ENCODE data around the gene CRK. TPM values are rescaled to one million over a fixed set of nuclear protein-coding genes. Genes with fewer than 3 reads are reported as not detected.

CRK gene
- total RNA-seq, 1 donor from 2014 or later = 83.5 TPM

GRCh38 chr17:1435326-1435725 is 20.7 kb downstream of the CRK start:
- no peak overlapping the region for H3K4me3 Mint-ChIP-seq (ENCODE audit: unreplicated experiment)
- H3K4me1 ChIP-seq (ENCODE audit: insufficient read depth, low read length) = peaks cover 16% of the 10 kb centered on the region
- H3K4me3 ChIP-seq (ENCODE audit: insufficient read depth, low read depth, low read length) = no peak overlapping the region
- no peaks in the 10 kb centered on the region for H3K27me3 Mint-ChIP-seq (ENCODE audit: low read depth, unreplicated experiment)
- DNase-seq (ENCODE audit: low read depth) (no peak), FAIRE-seq (no peak)
- H3K9me3 Mint-ChIP-seq (ENCODE audit: unreplicated experiment) = no peaks in the 10 kb centered on the region
- H3K36me3 ChIP-seq (ENCODE audit: insufficient read depth, low read length) = peaks cover 32% of the 10 kb centered on the region
- peaks cover 21% of the 10 kb centered on the region for H3K36me3 Mint-ChIP-seq (ENCODE audit: low read depth, unreplicated experiment)
- TF ChIP-seq EZH2 (IDR thresholded peaks at IDR 0.05; ENCODE audit: insufficient read depth, low read length) = no peak
- no peak for TF ChIP-seq CTCF (IDR thresholded peaks at IDR 0.05; ENCODE audit: insufficient read depth, low read depth, low read length)
- no peak overlapping the region for H3K27ac ChIP-seq (ENCODE audit: low read depth, low read length)
- H3K9me3 ChIP-seq (ENCODE audit: insufficient read depth, low read depth, low read length) = no peaks in the 10 kb centered on the region
- H3K4me2 ChIP-seq (ENCODE audit: low read length) = no peak overlapping the region
- H3K27ac Mint-ChIP-seq (ENCODE audit: unreplicated experiment) = no peak overlapping the region
- no peak overlapping the region for H2AFZ ChIP-seq (ENCODE audit: low read depth, low read length)
- H4K20me1 ChIP-seq (ENCODE audit: insufficient read depth, low read length) = peaks cover 83% of the 10 kb centered on the region
- H3K79me2 ChIP-seq (ENCODE audit: insufficient read depth, low read length) = peaks cover 96% of the 10 kb centered on the region
- no peak overlapping the region for H3K9ac ChIP-seq (ENCODE audit: low read length)
- H3K4me1 Mint-ChIP-seq (ENCODE audit: low read depth, unreplicated experiment) = peaks cover 36% of the 10 kb centered on the region
- no peaks in the 10 kb centered on the region for H3K27me3 ChIP-seq (ENCODE audit: insufficient read depth, low read length)

DNA sequence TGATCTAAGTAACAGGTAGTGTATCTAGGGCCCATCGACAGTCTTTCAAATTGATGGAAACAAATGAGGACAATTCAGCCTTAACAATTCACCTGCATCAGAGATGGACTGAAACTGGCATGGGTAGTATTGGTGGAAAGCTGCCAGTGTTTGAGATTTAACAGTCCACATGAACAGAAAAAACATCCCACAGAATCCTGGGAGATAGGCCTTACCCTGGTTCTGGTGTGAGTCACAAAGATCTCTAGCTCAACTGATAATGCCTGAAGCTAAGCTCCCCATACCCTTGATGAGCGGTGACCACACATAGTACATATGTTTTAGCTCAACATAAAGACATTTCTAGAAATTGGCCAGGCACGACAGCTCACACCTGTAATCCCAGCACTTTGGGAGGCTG is 21.9 kb downstream of the CRK start:
- Histone ChIP-seq H3K27me3 (ENCODE audit: insufficient read depth, low read length) (no peaks in the 10 kb centered on the region), H3K79me2 (ENCODE audit: insufficient read depth, low read length) (peaks cover 97% of the 10 kb centered on the region), H3K4me1 (ENCODE audit: insufficient read depth, low read length) (peaks cover 12% of the 10 kb centered on the region), H3K9me3 (ENCODE audit: insufficient read depth, low read depth, low read length) (no peaks in the 10 kb centered on the region), H3K4me3 (ENCODE audit: insufficient read depth, low read depth, low read length) (no peak overlapping the region), H4K20me1 (ENCODE audit: insufficient read depth, low read length) (peaks cover 84% of the 10 kb centered on the region), H2AFZ (ENCODE audit: low read depth, low read length) (no peak overlapping the region), H3K27ac (ENCODE audit: low read depth, low read length) (no peak overlapping the region), H3K4me2 (ENCODE audit: low read length) (no peak overlapping the region), H3K9ac (ENCODE audit: low read length) (no peak overlapping the region), H3K36me3 (ENCODE audit: insufficient read depth, low read length) (peaks cover 32% of the 10 kb centered on the region)
- Mint-ChIP-seq H3K4me3 (ENCODE audit: unreplicated experiment) (no peak overlapping the region), H3K4me1 (ENCODE audit: low read depth, unreplicated experiment) (peaks cover 36% of the 10 kb centered on the region), H3K27ac (ENCODE audit: unreplicated experiment) (no peak overlapping the region), H3K9me3 (ENCODE audit: unreplicated experiment) (no peaks in the 10 kb centered on the region), H3K27me3 (ENCODE audit: low read depth, unreplicated experiment) (no peaks in the 10 kb centered on the region), H3K36me3 (ENCODE audit: low read depth, unreplicated experiment) (peaks cover 22% of the 10 kb centered on the region)
- no peak for FAIRE-seq
- no peak for TF ChIP-seq CTCF (IDR thresholded peaks at IDR 0.05; ENCODE audit: insufficient read depth, low read depth, low read length)
- TF ChIP-seq EZH2 (IDR thresholded peaks at IDR 0.05; ENCODE audit: insufficient read depth, low read length) = no peak
- DNase-seq (ENCODE audit: low read depth) = no peak

DNA sequence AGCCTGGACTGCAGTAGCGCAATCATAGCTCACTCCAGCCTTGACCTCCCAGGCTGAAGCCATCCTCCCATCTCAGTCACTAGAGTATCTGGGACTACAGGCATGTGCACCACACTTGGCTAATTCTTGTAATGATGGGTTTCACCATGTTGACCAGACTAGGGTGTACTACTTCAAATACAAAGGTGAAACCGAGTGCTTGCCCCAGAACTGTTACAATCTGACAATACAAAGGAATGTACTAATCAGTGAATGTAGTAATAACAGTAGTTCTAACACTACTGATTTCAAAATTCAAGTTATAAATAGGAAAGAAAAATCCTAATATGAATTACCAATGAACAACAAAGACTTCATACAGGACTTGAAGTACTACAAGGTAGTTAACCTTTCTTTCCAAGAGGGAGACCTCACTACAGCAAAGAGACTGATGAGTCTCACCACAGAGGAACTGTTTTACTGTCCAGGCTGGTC is 24.4 kb downstream of the CRK start:
- no peak overlapping the region for H2AFZ ChIP-seq (ENCODE audit: low read depth, low read length)
- H3K4me3 ChIP-seq (ENCODE audit: insufficient read depth, low read depth, low read length) = no peak overlapping the region
- no peak overlapping the region for H3K27ac ChIP-seq (ENCODE audit: low read depth, low read length)
- Mint-ChIP-seq H3K27me3 (ENCODE audit: low read depth, unreplicated experiment) (no peaks in the 10 kb centered on the region), H3K27ac (ENCODE audit: unreplicated experiment) (no peak overlapping the region), H3K36me3 (ENCODE audit: low read depth, unreplicated experiment) (peaks cover 19% of the 10 kb centered on the region), H3K9me3 (ENCODE audit: unreplicated experiment) (no peaks in the 10 kb centered on the region), H3K4me3 (ENCODE audit: unreplicated experiment) (no peak overlapping the region), H3K4me1 (ENCODE audit: low read depth, unreplicated experiment) (peaks cover 22% of the 10 kb centered on the region)
- no peak overlapping the region for H3K9ac ChIP-seq (ENCODE audit: low read length)
- peaks cover 26% of the 10 kb centered on the region for H3K36me3 ChIP-seq (ENCODE audit: insufficient read depth, low read length)
- TF ChIP-seq EZH2 (IDR thresholded peaks at IDR 0.05; ENCODE audit: insufficient read depth, low read length) (no peak), CTCF (IDR thresholded peaks at IDR 0.05; ENCODE audit: insufficient read depth, low read depth, low read length) (no peak)
- DNase-seq (ENCODE audit: low read depth) (no peak), FAIRE-seq (no peak)
- H3K79me2 ChIP-seq (ENCODE audit: insufficient read depth, low read length) = peaks cover 95% of the 10 kb centered on the region
- H3K4me2 ChIP-seq (ENCODE audit: low read length) = no peak overlapping the region
- H3K4me1 ChIP-seq (ENCODE audit: insufficient read depth, low read length) = no peaks in the 10 kb centered on the region
- H3K9me3 ChIP-seq (ENCODE audit: insufficient read depth, low read depth, low read length) = no peaks in the 10 kb centered on the region
- peaks cover 84% of the 10 kb centered on the region for H4K20me1 ChIP-seq (ENCODE audit: insufficient read depth, low read length)
- H3K27me3 ChIP-seq (ENCODE audit: insufficient read depth, low read length) = no peaks in the 10 kb centered on the region

Data from astrocyte (in vitro differentiated cells and primary cell).